A673 (cell line): ENCODE data around the gene MORN1. TPM values are rescaled to one million over a fixed set of nuclear protein-coding genes. Genes with fewer than 3 reads are reported as not detected.
A peak's percentile ranks its signal among the peaks of the same experiment; 100 is the strongest.

Source experiments
- BruUV-seq: library from RNA; stranded (reverse); fragments of 400-500 nt; replicated peaks from 2 replicates; lab custom pipeline; 2021; lab: Mats Ljungman, UMichigan
- CTCF ChIA-PET: fragments of 300-600 bp; sonication (Branson Sonifier 250); formaldehyde crosslinking; loops from one replicate; lab custom pipeline; 2022; ENCODE audit warnings: antibody characterized with exemption; lab: Charles Lee
- POLR2A ChIA-PET: fragments of 300-600 bp; sonication (Branson Sonifier 250); formaldehyde crosslinking; loops from one replicate; lab custom pipeline; 2022; ENCODE audit warnings: antibody characterized with exemption; ENCODE audit not compliant: low non-redundant PET; lab: Charles Lee
- DNase-seq: peaks from one replicate; pipeline ENCODE4 v3.0.0-alpha.2; 2015; ENCODE audit warnings: low spot score
- H3K27ac ChIP-seq: fragments of 200-600 bp; sonication (generic); 2 replicates; pipeline ENCODE4 v1.5.1; 2016; ENCODE audit warnings: mixed run types, low read depth, mild to moderate bottlenecking, mixed read lengths, antibody characterized with exemption, low read length; ENCODE audit not compliant: poor library complexity, severe bottlenecking
- H3K27me3 ChIP-seq: fragments of 200-600 bp; sonication (generic); replicated peaks from 2 replicates; pipeline ENCODE4 v1.6.1; 2017; ENCODE audit warnings: mixed run types, low read depth, mild to moderate bottlenecking, mixed read lengths, antibody characterized with exemption, low read length; ENCODE audit not compliant: insufficient read depth, poor library complexity
- H3K36me3 ChIP-seq: fragments of 200-600 bp; sonication (generic); 2 replicates; pipeline ENCODE4 v1.6.1; 2016; ENCODE audit warnings: mixed run types, mild to moderate bottlenecking, mixed read lengths, antibody characterized with exemption, low read length; ENCODE audit not compliant: insufficient read depth, poor library complexity, severe bottlenecking
- H3K4me1 ChIP-seq: fragments of 200-600 bp; sonication (generic); 2 replicates; pipeline ENCODE4 v1.6.1; 2017; ENCODE audit warnings: mixed run types, mild to moderate bottlenecking, mixed read lengths, antibody characterized with exemption, low read length; ENCODE audit not compliant: insufficient read depth, poor library complexity, severe bottlenecking
- H3K4me3 ChIP-seq: fragments of 200-600 bp; sonication (generic); 2 replicates; pipeline ENCODE4 v1.5.1; 2016; ENCODE audit warnings: low read depth, mixed run types, mild to moderate bottlenecking, mixed read lengths, low read length; ENCODE audit not compliant: poor library complexity, severe bottlenecking
- H3K9me3 ChIP-seq: fragments of 200-600 bp; sonication (generic); 2 replicates; pipeline ENCODE4 v1.6.1; 2016; ENCODE audit warnings: mixed run types, low read depth, mild to moderate bottlenecking, mixed read lengths, antibody characterized with exemption, low read length; ENCODE audit not compliant: poor library complexity, severe bottlenecking
- CTCF ChIP-seq: fragments of 300-800, 200-600 bp; sonication (generic); conservative IDR thresholded peaks from 2 replicates; pipeline ENCODE4 v1.5.1; 2017; ENCODE audit warnings: low read depth, mild to moderate bottlenecking, antibody characterized with exemption, low read length, moderate library complexity, mixed read lengths
- EZH2 ChIP-seq: fragments of 200-600 bp; sonication (generic); IDR thresholded peaks from 2 replicates; pipeline ENCODE4 v1.6.1; 2017; ENCODE audit warnings: borderline replicate concordance, low read depth, mild to moderate bottlenecking, mixed read lengths, antibody characterized with exemption, low read length; ENCODE audit not compliant: poor library complexity, severe bottlenecking
- intact Hi-C: fragments of 100-400 bp; cut with micrococcal nuclease; formaldehyde crosslinking; loops from one replicate; pipeline ENCODE4 v1.10.0; 2022; ENCODE audit not compliant: unreplicated experiment
- total RNA-seq: library from RNA; stranded (reverse); gene quantifications from 2 replicates; pipeline ENCODE4 v1.2.3, GENCODE V29; 2021

MORN1 gene
- total RNA-seq, 1 experiment from 2014 or later = 24.7 TPM

- no peaks in the 10 kb centered on the region for H3K9me3 ChIP-seq
- BruUV-seq = no TSS peak
- no peak overlapping the region for H3K27ac ChIP-seq
- no peak for TF ChIP-seq EZH2
- no peak for TF ChIP-seq CTCF
- H3K36me3 ChIP-seq = peaks cover 35% of the 10 kb centered on the region
- no peak for DNase-seq
- POLR2A ChIA-PET = no interaction called here
- intact Hi-C loops = no loop called here
- CTCF ChIA-PET = no interaction called here
- peaks cover 2% of the 10 kb centered on the region for H3K4me1 ChIP-seq
- H3K27me3 ChIP-seq = no peaks in the 10 kb centered on the region
- no peak overlapping the region for H3K4me3 ChIP-seq
Measured at GRCh38 chr1:2407991-2408275, 16.6 kb upstream of the MORN1 start.

- no peaks in the 10 kb centered on the region for H3K27me3 ChIP-seq
- BruUV-seq = no TSS peak
- H3K9me3 ChIP-seq = no peaks in the 10 kb centered on the region
- no peak for DNase-seq
- CTCF ChIA-PET = no interaction called here
- peaks cover 40% of the 10 kb centered on the region for H3K36me3 ChIP-seq
- H3K4me3 ChIP-seq = no peak overlapping the region
- no peak overlapping the region for H3K27ac ChIP-seq
- H3K4me1 ChIP-seq = no peaks in the 10 kb centered on the region
- intact Hi-C loops = no loop called here
- POLR2A ChIA-PET = no interaction called here
- TF ChIP-seq CTCF = no peak
- TF ChIP-seq EZH2 = no peak
Measured at GRCh38 chr1:2407166-2407990, 16.0 kb upstream of the MORN1 start.

GRCh38 chr1:2406451-2407041 is 15.2 kb upstream of the MORN1 start:
- Histone ChIP-seq H3K27me3 (no peaks in the 10 kb centered on the region), H3K9me3 (no peaks in the 10 kb centered on the region), H3K27ac (no peak overlapping the region), H3K36me3 (peaks cover 46% of the 10 kb centered on the region), H3K4me3 (no peak overlapping the region), H3K4me1 (no peaks in the 10 kb centered on the region)
- TF ChIP-seq EZH2 = no peak
- 0 out of 2 replicates have a peak, but pooled peaks have one; percentile 14 for TF ChIP-seq CTCF
- CTCF ChIA-PET = no interaction called here
- no TSS peak for BruUV-seq
- intact Hi-C loops = no loop called here
- no peak for DNase-seq
- POLR2A ChIA-PET = no interaction called here
